CD4-positive, alpha-beta T cell treated with Interleukin-4 for 1 hour (primary cell): ENCODE results near the gene HCFC1.

Experiments used
- DNase-seq, 2 donors: peaks; one replicate each; pipeline ENCODE4 v3.0.0-alpha.2; 2020 to 2022

HCFC1 gene

GRCh38 chrX:153922932-153923857, 48.4 kb downstream of the HCFC1 start:
- DNase-seq, result no peak

GRCh38 chrX:153921511-153922446, 49.8 kb downstream of the HCFC1 start:
- DNase-seq, result no peak

GRCh38 chrX:153921070-153921469, 50.5 kb downstream of the HCFC1 start:
- no peak for DNase-seq

- no peak for DNase-seq
Measured at GRCh38 chrX:153920546-153920945, 51.1 kb downstream of the HCFC1 start.

- no peak for DNase-seq
Measured at GRCh38 chrX:153919281-153919680, 52.3 kb downstream of the HCFC1 start.

- DNase-seq, result no peak
Measured at GRCh38 chrX:153917869-153918268, 53.7 kb downstream of the HCFC1 start.

- no peak for DNase-seq
Measured at GRCh38 chrX:153913701-153914100, 57.9 kb downstream of the HCFC1 start.

- DNase-seq, result no peak
Measured at GRCh38 chrX:153913211-153913610, 58.4 kb downstream of the HCFC1 start.

GRCh38 chrX:153911798-153912197, 59.8 kb downstream of the HCFC1 start:
- DNase-seq, result no peak

- DNase-seq, result no peak
Measured at GRCh38 chrX:153910446-153910845, 61.2 kb downstream of the HCFC1 start.

GRCh38 chrX:153909980-153910360, 61.6 kb downstream of the HCFC1 start:
- no peak for DNase-seq

GRCh38 chrX:153909024-153909979, 62.3 kb downstream of the HCFC1 start:
- no peak for DNase-seq

GRCh38 chrX:153908219-153908860, 63.3 kb downstream of the HCFC1 start:
- DNase-seq, result no peak

GRCh38 chrX:153907456-153907855, 64.2 kb downstream of the HCFC1 start:
- no peak for DNase-seq

- DNase-seq, result peak in 1 of 2 donors; percentile 41
Measured at GRCh38 chrX:153906126-153906917, 65.3 kb downstream of the HCFC1 start.

- no peak for DNase-seq
Measured at GRCh38 chrX:153905481-153906095, 66.0 kb downstream of the HCFC1 start.

GRCh38 chrX:153903991-153904957, 67.3 kb downstream of the HCFC1 start, which contains the start of gene AVPR2:
Gene AVPR2 (plus strand): TSS chrX:153904673. CDS start chrX:153905146, 473 bp downstream.
- no peak for DNase-seq

- DNase-seq, result no peak
Measured at GRCh38 chrX:153903238-153903980, 68.2 kb downstream of the HCFC1 start.
